Stimulated activated CD8-positive, alpha-beta memory T cell treated with anti-CD3 and anti-CD28 coated beads, Interleukin-15, amount 100 ng/mL, for 48 hours (primary cell): ENCODE measurements around the gene GOLGA8S.
"Not testable (repeated sequence)": the region's sequence is repeated elsewhere in the genome, so short reads cannot be mapped to it uniquely, and the experiment has no call there.

Source experiments
- DNase-seq, 2 donors: peaks; one replicate each; pipeline ENCODE4 v3.0.0-alpha.2; 2020; ENCODE audit warnings: low read depth in 2 of 2

Gene GOLGA8S

DNA sequence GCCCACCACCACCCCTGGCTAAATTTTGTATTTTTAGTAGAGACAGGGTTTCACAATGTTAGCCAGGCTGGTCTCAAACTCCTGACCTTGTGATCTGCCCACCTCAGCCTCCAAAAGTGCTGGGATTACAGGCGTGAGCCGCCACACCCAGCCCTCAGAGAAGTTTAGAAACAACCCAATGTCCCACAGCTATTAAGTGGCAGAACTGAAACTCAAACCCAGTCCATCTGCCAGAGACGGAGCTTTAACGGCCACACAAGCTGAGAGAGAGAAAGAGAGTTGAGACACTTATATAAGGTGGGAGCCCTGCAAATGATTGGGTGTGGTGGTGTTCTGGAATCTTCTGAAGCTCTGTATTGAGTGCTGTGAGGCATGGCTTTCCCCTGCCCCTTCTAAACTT is 43.8 kb downstream of the GOLGA8S start:
- DNase-seq = not testable (repeated sequence)

DNA sequence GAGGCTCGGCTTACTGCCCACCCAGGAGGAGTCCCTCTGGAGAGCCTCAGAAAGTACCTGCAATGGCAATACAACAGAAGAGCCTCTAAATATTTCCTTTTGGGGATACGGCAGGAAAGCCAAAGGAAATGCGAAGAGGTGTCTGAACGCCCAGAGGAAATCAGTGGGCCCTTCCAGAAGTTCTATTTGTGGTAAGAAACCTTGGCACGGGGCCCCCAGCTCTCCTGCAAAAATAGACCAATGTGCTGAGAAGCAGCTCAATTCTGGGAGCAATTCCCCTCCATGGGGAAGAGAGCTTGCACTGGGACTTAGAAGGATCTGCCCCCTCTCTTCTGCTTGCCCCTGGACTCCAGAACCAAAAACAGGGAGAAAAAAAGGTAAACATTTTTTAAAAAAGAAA is 44.7 kb downstream of the GOLGA8S start:
- DNase-seq = not testable (repeated sequence)

DNA sequence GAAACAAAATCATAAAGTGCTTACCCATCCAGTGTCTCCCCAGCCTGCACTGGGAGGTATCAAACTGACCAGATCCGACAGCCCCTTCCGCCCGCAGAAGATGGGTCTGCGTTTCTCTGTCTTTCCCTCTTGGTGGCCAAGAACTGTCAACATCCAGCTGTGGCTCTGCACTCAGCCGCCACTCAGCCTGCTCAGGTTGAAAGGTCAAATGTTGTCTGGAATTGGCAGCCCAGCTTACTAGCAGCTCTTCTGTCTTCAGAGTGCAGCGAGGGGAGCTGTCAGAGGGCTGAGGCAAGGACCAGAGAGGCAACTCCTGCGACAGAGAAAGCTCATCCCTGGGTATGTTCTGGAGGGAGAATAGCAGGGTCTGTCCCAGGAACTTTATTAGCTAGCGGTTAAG is 47.1 kb downstream of the GOLGA8S start:
- DNase-seq = no peak

DNA sequence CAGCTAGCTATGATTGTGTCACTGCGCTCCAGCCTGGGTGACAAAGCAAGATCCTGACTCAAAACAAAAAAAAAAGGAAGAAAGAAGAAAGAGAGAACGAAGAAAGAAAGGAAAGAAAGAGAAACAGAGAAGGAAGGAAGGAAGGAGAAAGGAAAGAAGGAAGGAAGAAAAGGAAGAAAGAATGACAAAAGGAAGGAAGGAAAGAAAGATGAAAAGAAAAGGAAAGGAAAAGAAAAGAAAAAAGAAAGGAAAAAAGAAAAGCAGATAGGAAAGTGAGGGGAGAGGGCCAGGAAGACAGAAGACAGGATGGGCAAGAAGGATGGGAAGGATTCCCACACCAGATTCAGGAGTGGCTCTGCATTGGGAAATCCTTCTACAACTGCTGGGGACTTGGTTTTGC is 47.6 kb downstream of the GOLGA8S start:
- DNase-seq = no peak

DNA sequence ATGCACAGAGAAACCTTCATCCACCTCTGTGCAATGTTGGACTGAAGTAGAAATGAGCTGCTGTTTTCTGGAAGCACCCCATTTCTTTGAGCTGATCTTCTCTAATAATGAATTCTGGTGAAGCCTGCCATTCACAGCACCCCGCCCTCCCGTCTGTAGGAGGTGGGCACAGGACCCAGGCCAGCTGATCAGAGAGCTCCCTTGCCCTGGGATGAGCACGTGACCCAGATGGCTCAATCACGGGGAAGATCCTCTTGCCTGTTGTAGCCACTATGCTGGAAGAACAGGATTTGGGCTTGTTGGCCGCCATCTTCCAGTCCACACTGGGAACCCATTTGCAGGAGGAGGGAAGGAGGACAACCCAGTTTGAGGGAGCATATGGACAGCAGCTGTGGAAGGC is 48.0 kb downstream of the GOLGA8S start:
- no peak for DNase-seq

DNA sequence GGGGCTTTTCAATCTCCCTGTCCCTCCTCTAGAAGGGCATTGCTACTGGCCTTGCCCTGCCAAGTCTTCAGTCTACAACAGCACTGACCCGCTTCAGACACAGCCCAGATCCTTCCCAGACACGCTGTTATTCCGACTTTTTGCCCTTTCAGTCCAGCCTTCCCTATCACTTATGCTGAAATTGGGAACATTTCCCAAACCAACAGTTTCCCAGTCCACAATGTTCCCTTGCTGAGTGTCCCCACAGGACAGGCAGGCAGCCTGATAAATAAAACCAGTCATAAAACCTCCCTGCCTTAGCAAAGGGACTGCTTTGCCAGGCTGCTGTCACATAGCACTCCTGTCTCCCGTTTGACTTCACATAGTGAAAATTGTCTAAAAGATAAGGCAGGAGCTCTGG is 49.0 kb downstream of the GOLGA8S start:
- DNase-seq = no peak

DNA sequence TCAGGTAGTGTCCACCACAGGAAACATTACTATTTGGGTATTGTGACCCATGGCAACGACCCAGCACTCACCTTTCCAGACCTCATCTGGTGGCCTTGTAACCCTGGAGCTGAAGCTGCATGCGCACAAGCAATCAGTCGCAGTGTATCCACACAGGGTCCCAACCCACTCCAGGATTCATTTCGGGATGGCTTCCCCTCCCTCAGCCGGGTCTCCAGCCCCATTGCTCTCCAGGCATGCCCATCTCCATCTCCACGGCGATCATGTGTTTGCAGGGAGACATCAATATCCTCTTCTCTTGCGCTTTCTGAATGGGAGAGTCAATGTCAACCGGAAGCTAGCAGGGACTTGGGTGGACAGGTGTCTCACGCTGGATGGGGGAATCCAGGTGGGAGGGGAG is 57.3 kb downstream of the GOLGA8S start:
- no peak for DNase-seq

DNA sequence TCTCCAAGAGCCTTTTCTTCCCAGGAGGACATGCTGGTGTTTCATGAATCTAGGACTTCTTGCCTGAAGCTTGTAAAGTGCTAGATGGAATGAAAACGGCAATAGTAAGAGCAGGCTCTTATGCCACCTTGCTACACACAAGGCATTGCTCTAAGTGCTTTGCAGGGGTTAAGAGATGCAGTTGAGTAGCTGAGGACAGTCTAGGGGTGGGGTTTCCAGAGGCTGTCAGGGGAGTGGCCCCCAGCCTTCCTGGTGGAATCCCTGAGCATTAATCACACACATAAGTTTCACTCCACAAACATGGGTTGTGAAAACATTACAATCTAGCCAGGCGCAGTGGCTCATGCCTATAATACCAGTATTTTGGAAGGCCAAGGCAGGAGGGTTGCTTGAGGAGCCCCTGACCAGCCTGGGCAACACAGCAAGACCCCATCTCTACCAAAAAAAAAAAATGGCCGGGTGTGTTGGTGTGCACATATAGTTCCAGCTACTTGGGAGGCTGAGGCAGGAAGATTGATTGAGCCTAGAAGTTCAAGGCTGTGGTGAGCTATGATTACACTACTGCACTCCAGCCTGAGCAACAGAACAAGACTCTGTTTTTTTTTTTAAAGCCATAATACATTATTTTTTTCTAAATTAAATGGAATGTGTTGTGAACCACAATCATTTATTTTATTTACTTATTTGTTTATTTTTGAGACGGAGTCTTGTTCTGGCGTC is 58.5 kb downstream of the GOLGA8S start:
- DNase-seq = not testable (repeated sequence)
